Activated CD4-positive, alpha-beta memory T cell treated with anti-CD3 and anti-CD28 coated beads, Interleukin-2, amount 10 ng/mL, durations not matched to agents 7 days and 5 days (primary cell): ENCODE data around the gene PLA2G4F. TPM values are rescaled to one million over a fixed set of nuclear protein-coding genes. Genes with fewer than 3 reads are reported as not detected.

Experiments
- CTCF ChIA-PET: fragments of 350-600 bp; sonication (Branson Sonifier 250); formaldehyde crosslinking; loops from one replicate; lab custom pipeline; 2021; ENCODE audit warnings: antibody characterized with exemption, inconsistent platforms; lab: Charles Lee
- POLR2A ChIA-PET: fragments of 350-600 bp; sonication (Branson Sonifier 250); formaldehyde crosslinking; loops from one replicate; lab custom pipeline; 2021; ENCODE audit warnings: antibody characterized with exemption; lab: Charles Lee
- DNase-seq: peaks from one replicate; pipeline ENCODE4 v3.0.0-alpha.2; 2020
- H3K27ac Mint-ChIP-seq: one replicate; pipeline ENCODE4 v1.8.0; 2021; ENCODE audit warnings: mild to moderate bottlenecking, mixed read lengths
- H3K27me3 Mint-ChIP-seq: one replicate; pipeline ENCODE4 v1.8.0; 2021; ENCODE audit warnings: mixed read lengths
- H3K36me3 Mint-ChIP-seq: one replicate; pipeline ENCODE4 v1.8.0; 2021; ENCODE audit warnings: low read depth, mixed read lengths
- H3K4me1 Mint-ChIP-seq: one replicate; pipeline ENCODE4 v1.8.0; 2021; ENCODE audit warnings: mixed read lengths
- H3K4me3 Mint-ChIP-seq: one replicate; pipeline ENCODE4 v1.8.0; 2021; ENCODE audit warnings: mild to moderate bottlenecking, mixed read lengths
- H3K9me3 Mint-ChIP-seq: one replicate; pipeline ENCODE4 v1.8.0; 2021; ENCODE audit warnings: mixed read lengths
- total RNA-seq, 2 experiments: library from RNA; stranded (reverse); gene quantifications; one replicate each; pipeline ENCODE4 v1.2.3, GENCODE V29; 2021

The PLA2G4F gene
- total RNA-seq, 2 experiments from 2014 or later = not detected

- ChIA-PET POLR2A (no interaction called here), CTCF (no interaction called here)
- Mint-ChIP-seq H3K27me3 (no peaks in the 10 kb centered on the region), H3K4me1 (no peaks in the 10 kb centered on the region), H3K36me3 (peaks cover 37% of the 10 kb centered on the region), H3K4me3 (no peak overlapping the region), H3K9me3 (no peaks in the 10 kb centered on the region), H3K27ac (no peak overlapping the region)
- DNase-seq = no peak
These were observed 3.1 kb upstream of the PLA2G4F start for GRCh38 chr15:42159381-42160015.

DNA sequence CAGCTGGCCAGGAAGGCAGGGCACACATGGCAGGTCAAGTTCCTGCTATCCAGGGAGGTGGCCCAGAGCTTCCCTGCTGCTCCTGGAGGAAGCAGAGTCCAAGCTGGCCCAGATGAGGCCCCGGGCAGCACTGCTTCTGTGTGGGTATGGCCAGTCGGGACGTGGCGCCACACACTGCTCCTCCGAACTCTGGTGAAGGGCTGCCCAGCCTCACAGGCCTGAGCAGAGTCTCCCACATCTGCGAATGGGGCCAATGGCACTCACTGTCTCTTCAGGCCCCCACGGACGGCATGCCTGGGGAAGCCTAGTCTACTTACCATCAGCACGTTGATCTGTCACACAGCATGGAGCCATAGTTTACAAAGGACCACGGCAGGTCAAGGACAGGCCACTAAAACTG is 2.5 kb upstream of the PLA2G4F start:
- H3K36me3 Mint-ChIP-seq = peaks cover 33% of the 10 kb centered on the region
- no peaks in the 10 kb centered on the region for H3K4me1 Mint-ChIP-seq
- H3K9me3 Mint-ChIP-seq = no peaks in the 10 kb centered on the region
- no peak for DNase-seq
- H3K4me3 Mint-ChIP-seq = no peak overlapping the region
- ChIA-PET POLR2A (no interaction called here), CTCF (no interaction called here)
- H3K27ac Mint-ChIP-seq = no peak overlapping the region
- H3K27me3 Mint-ChIP-seq = no peaks in the 10 kb centered on the region

GRCh38 chr15:42157981-42158765 is 1.7 kb upstream of the PLA2G4F start:
- ChIA-PET CTCF (no interaction called here), POLR2A (no interaction called here)
- Mint-ChIP-seq H3K27ac (no peak overlapping the region), H3K4me1 (no peaks in the 10 kb centered on the region), H3K4me3 (no peak overlapping the region), H3K27me3 (no peaks in the 10 kb centered on the region), H3K9me3 (no peaks in the 10 kb centered on the region), H3K36me3 (peaks cover 26% of the 10 kb centered on the region)
- DNase-seq = no peak

- ChIA-PET CTCF (no interaction called here), POLR2A (no interaction called here)
- Mint-ChIP-seq H3K27ac (no peak overlapping the region), H3K4me3 (no peak overlapping the region), H3K36me3 (peaks cover 20% of the 10 kb centered on the region), H3K9me3 (no peaks in the 10 kb centered on the region), H3K27me3 (no peaks in the 10 kb centered on the region), H3K4me1 (no peaks in the 10 kb centered on the region)
- no peak for DNase-seq
These were observed 945 bp upstream of the PLA2G4F start for GRCh38 chr15:42157381-42157780.

- POLR2A ChIA-PET = no interaction called here
- no peaks in the 10 kb centered on the region for H3K9me3 Mint-ChIP-seq
- no peak overlapping the region for H3K27ac Mint-ChIP-seq
- H3K4me1 Mint-ChIP-seq = no peaks in the 10 kb centered on the region
- no peak for DNase-seq
- CTCF ChIA-PET = interaction anchor here (1.5 kb wide), 1 partner anchor 17 kb away, joined by 4 read pairs; no protein-coding TSS in a partner anchor
- H3K36me3 Mint-ChIP-seq = peaks cover 8% of the 10 kb centered on the region
- H3K27me3 Mint-ChIP-seq = no peaks in the 10 kb centered on the region
- no peak overlapping the region for H3K4me3 Mint-ChIP-seq
These were observed 742 bp downstream of the PLA2G4F start for GRCh38 chr15:42155546-42156242.

GRCh38 chr15:42154956-42155355 is 1.5 kb downstream of the PLA2G4F start:
- ChIA-PET CTCF (interaction anchor here (2.2 kb wide), 1 partner anchor 20 kb away, joined by 4 read pairs; no protein-coding TSS in a partner anchor), POLR2A (no interaction called here)
- no peaks in the 10 kb centered on the region for H3K27me3 Mint-ChIP-seq
- H3K4me3 Mint-ChIP-seq = no peak overlapping the region
- no peak for DNase-seq
- peaks cover 6% of the 10 kb centered on the region for H3K36me3 Mint-ChIP-seq
- no peak overlapping the region for H3K27ac Mint-ChIP-seq
- H3K9me3 Mint-ChIP-seq = no peaks in the 10 kb centered on the region
- no peaks in the 10 kb centered on the region for H3K4me1 Mint-ChIP-seq

DNA sequence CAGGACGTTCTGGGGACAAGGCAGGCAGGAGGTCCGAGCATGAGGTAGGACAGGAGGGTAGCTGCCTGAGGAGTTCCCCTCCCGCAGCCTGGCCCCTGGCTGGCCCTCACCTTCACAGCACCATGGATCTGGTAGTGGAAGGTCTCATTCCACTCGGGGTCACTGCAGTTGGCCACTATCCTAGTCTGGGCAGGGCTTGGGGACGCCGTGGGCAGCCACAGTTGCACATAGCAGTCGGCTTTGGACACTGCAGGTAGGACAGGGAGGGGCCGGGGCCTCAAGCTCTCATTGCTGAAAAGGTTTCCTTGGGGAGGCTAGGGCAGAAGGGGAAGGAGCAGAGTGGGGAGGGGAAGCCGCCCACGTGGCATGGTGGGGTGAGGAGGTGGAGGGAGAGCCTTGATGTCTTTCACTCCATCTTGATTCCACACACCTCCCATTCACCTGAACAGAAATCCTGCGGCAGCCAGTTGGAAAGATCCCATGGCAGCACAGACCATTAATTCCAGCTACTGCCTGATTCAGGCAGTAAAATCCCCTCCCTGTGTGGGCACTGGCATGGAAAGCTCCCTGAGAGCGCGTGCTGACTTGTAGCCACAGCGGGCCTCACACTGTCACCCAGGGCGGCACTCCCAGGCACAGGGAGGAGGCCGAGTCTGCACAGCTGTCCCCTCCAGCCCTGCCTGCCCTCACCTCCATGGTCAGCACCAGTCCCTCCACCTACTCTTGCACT is 2.1 kb downstream of the PLA2G4F start:
- H3K4me1 Mint-ChIP-seq = no peaks in the 10 kb centered on the region
- peaks cover under 1% of the 10 kb centered on the region for H3K36me3 Mint-ChIP-seq
- H3K4me3 Mint-ChIP-seq = no peak overlapping the region
- H3K9me3 Mint-ChIP-seq = no peaks in the 10 kb centered on the region
- CTCF ChIA-PET = interaction anchor here (2.2 kb wide), 1 partner anchor 20 kb away, joined by 4 read pairs; no protein-coding TSS in a partner anchor
- POLR2A ChIA-PET = interaction anchor here (1.4 kb wide), 1 partner anchor 13 kb away, joined by 3 read pairs; no protein-coding TSS in a partner anchor
- H3K27me3 Mint-ChIP-seq = no peaks in the 10 kb centered on the region
- no peak overlapping the region for H3K27ac Mint-ChIP-seq
- DNase-seq = no peak

DNA sequence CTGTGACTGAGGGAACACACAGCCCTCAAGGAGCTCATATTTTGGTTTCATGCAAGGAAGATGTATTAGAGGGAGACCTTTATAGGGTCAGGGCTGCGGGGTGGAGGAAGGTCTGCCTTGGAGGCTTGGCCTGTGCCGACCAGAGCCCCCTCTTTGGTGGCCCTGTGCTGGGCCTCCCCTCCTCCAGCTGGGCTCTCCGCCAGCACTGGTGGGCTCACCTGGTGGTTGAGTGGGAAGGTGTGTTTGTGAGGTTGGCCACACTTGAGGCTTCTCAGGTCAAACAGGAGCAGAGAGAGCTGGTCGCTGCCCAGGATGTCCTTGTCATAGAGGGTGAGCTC is 2.6 kb downstream of the PLA2G4F start:
- Mint-ChIP-seq H3K4me3 (no peak overlapping the region), H3K4me1 (no peaks in the 10 kb centered on the region), H3K9me3 (no peaks in the 10 kb centered on the region), H3K27ac (no peak overlapping the region), H3K36me3 (no peaks in the 10 kb centered on the region), H3K27me3 (no peaks in the 10 kb centered on the region)
- DNase-seq = no peak
- CTCF ChIA-PET = interaction anchor here (2.2 kb wide), 1 partner anchor 19 kb away, joined by 4 read pairs; no protein-coding TSS in a partner anchor
- POLR2A ChIA-PET = interaction anchor here (1.4 kb wide), 1 partner anchor 13 kb away, joined by 3 read pairs; no protein-coding TSS in a partner anchor

- POLR2A ChIA-PET = interaction anchor here (1.4 kb wide), 1 partner anchor 14 kb away, joined by 3 read pairs; no protein-coding TSS in a partner anchor
- H3K4me1 Mint-ChIP-seq = no peaks in the 10 kb centered on the region
- H3K36me3 Mint-ChIP-seq = no peaks in the 10 kb centered on the region
- no peaks in the 10 kb centered on the region for H3K27me3 Mint-ChIP-seq
- DNase-seq = no peak
- H3K9me3 Mint-ChIP-seq = no peaks in the 10 kb centered on the region
- H3K27ac Mint-ChIP-seq = no peak overlapping the region
- CTCF ChIA-PET = interaction anchor here (2.2 kb wide), 1 partner anchor 18 kb away, joined by 4 read pairs; no protein-coding TSS in a partner anchor
- H3K4me3 Mint-ChIP-seq = no peak overlapping the region
These were observed 3.3 kb downstream of the PLA2G4F start for GRCh38 chr15:42152921-42153698.

GRCh38 chr15:42152196-42152920 is 4.1 kb downstream of the PLA2G4F start:
- Mint-ChIP-seq H3K27me3 (no peaks in the 10 kb centered on the region), H3K27ac (no peak overlapping the region), H3K9me3 (no peaks in the 10 kb centered on the region), H3K4me3 (no peak overlapping the region), H3K36me3 (no peaks in the 10 kb centered on the region), H3K4me1 (no peaks in the 10 kb centered on the region)
- DNase-seq = no peak
- ChIA-PET CTCF (no interaction called here), POLR2A (no interaction called here)

GRCh38 chr15:42151736-42152135 is 4.7 kb downstream of the PLA2G4F start:
- no peaks in the 10 kb centered on the region for H3K27me3 Mint-ChIP-seq
- no peaks in the 10 kb centered on the region for H3K4me1 Mint-ChIP-seq
- H3K36me3 Mint-ChIP-seq = no peaks in the 10 kb centered on the region
- POLR2A ChIA-PET = no interaction called here
- H3K4me3 Mint-ChIP-seq = no peak overlapping the region
- CTCF ChIA-PET = no interaction called here
- no peaks in the 10 kb centered on the region for H3K9me3 Mint-ChIP-seq
- no peak overlapping the region for H3K27ac Mint-ChIP-seq
- DNase-seq = no peak
